Gastrocnemius medialis (tissue), 4 donors: ENCODE measurements around the gene IP6K3. TPM values are rescaled to one million over a fixed set of nuclear protein-coding genes. Genes with fewer than 3 reads are reported as not detected.

Experiments used
- ATAC-seq, 2 donors: fragments of 150-250 bp; one replicate each; pipeline ENCODE4 v1.9.1; 2016
- DNase-seq, 2 donors: peaks; one replicate each; pipeline ENCODE4 v3.0.0-alpha.2; 2019
- H3K27ac ChIP-seq, 4 donors: fragments of 200-600 bp; sonication (generic); 1 replicate in 1 of 4; 2 replicates in 3 of 4; pipeline ENCODE4 v1.5.1; 2016 to 2018; ENCODE audit warnings: mild to moderate bottlenecking in 2 of 4, moderate library complexity in 1 of 4
- H3K27me3 ChIP-seq, 3 donors: fragments of 200-600 bp; sonication (generic) in 2 of 3; 1 replicate in 1 of 3; 2 replicates in 2 of 3; pipeline versions ENCODE4 v1.5.1 to v1.6.0; 2016 to 2019; ENCODE audit warnings: mild to moderate bottlenecking in 1 of 3, moderate library complexity in 1 of 3
- H3K36me3 ChIP-seq, 2 donors: fragments of 200-600 bp; sonication (generic) in 1 of 2; one replicate each; pipeline ENCODE4 v1.5.1; 2017 to 2018
- H3K4me1 ChIP-seq, 2 donors: fragments of 200-600 bp; sonication (generic) in 1 of 2; one replicate each; pipeline ENCODE4 v1.5.1; 2016 to 2017; ENCODE audit warnings: mild to moderate bottlenecking in 2 of 2
- H3K4me3 ChIP-seq, 4 donors: fragments of 200-600 bp; sonication (generic) in 3 of 4; 1 replicate in 1 of 4; 2 replicates in 3 of 4; pipeline ENCODE4 v1.5.1; 2016 to 2019; ENCODE audit warnings: mild to moderate bottlenecking in 2 of 4
- H3K9me3 ChIP-seq, 3 donors: fragments of 200-600 bp; sonication (generic) in 2 of 3; 1 replicate in 1 of 3; 2 replicates in 2 of 3; pipeline ENCODE4 v1.5.1; 2016 to 2019
- CTCF ChIP-seq, 5 experiments: fragments of 450-650 bp in 3 of 5; fragments of 200-600 bp in 2 of 5; sonication (generic) in 2 of 5; IDR thresholded peaks in 4 of 5; conservative IDR thresholded peaks in 1 of 5; 1 replicate in 4 of 5; 2 replicates in 1 of 5; pipeline ENCODE4 v1.5.1; 2016 to 2019; ENCODE audit warnings: antibody characterized with exemption in 5 of 5, mild to moderate bottlenecking in 3 of 5, moderate library complexity in 3 of 5
- POLR2A ChIP-seq, 2 donors: fragments of 450-650 bp; IDR thresholded peaks; one replicate each; pipeline ENCODE4 v1.6.1; 2017; ENCODE audit warnings: antibody characterized with exemption in 2 of 2, mild to moderate bottlenecking in 2 of 2, moderate library complexity in 2 of 2
- in situ Hi-C, 4 donors: fragments of 200-750 bp; cut with MboI; loops; one replicate each; pipeline versions ENCODE4 v1.15.0 to v1.8.0; 2017; ENCODE audit warnings: low sequenced_read_pairs in 4 of 4
- intact Hi-C: fragments of 100-400 bp; cut with DNase I; formaldehyde crosslinking; loops from one replicate; pipeline ENCODE4 v1.15.1; 2023; ENCODE audit warnings: low total_unique reads
- total RNA-seq, 4 donors: library from RNA; depleted of rRNA; stranded (reverse); fragments of >200 nt; gene quantifications; one replicate each; pipeline versions ENCODE4 v1.1.0 to v1.2.3, GENCODE V29; 2016

Gene IP6K3
- total RNA-seq, 4 donors from 2014 or later, result 287 to 570 (median 348) TPM

DNA sequence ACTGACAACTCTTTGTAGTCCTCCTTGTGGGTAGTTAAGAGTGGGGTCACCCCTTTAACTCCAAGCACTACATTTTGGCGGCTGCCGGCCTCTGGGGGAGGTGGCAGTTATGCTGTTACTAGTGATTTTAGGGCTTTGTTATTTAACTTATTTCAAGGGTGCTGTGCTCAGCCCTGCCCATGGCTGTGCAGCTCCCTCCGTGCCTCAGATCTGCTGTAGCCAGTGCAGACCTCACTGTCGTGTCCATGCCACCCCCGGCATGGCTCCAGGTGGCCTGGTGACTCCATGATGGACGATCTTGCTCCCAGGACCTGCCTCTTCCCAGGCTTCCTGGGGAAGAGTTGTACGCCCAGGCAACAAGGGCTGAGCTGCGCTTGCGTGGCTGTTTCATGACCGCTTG lies 50.6 kb downstream of the IP6K3 start:
- in situ Hi-C loops (no loop called here), intact Hi-C loops (no loop called here)
- H3K4me1 ChIP-seq, result peaks cover 64 to 78% of the 10 kb centered on the region in 2 donors
- H3K27ac ChIP-seq, result peak overlapping the region in 3 of 4 donors; percentile 25 to 82 (median 50)
- H3K9me3 ChIP-seq, result no peaks in the 10 kb centered on the region
- H3K36me3 ChIP-seq, result peaks cover 0 to 13% of the 10 kb centered on the region in 2 donors
- ATAC-seq (no peak), DNase-seq (no peak)
- H3K27me3 ChIP-seq, result no peaks in the 10 kb centered on the region
- TF ChIP-seq POLR2A (IDR thresholded peaks at IDR 0.05), result no peak
- TF ChIP-seq CTCF (IDR thresholded peaks at IDR 0.05 in 4 of 5, conservative IDR thresholded peaks at IDR 0.05 in 1 of 5), result no peak
- no peak overlapping the region for H3K4me3 ChIP-seq

DNA sequence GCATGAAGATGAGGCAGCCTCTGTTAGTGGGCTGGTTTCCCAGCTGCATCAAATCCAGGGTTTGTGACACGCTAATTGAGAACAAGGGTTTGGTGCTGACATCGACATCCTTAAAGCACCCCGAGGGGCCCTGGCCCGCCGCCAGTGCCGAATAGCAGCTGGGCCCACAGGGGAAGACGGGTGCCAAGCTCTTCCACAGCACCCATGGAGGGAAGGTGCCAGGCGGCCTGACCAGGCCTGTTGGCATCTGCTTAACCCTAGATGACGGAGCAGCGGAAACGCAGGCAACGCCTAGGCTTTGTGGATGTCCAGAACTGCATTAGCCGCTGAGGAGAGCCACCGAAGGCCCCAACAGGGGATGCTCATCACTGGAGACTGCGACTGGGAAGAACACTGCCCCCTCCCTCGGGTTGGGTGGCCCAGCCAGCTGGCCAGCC lies 51.2 kb downstream of the IP6K3 start:
- in situ Hi-C loops (no loop called here), intact Hi-C loops (no loop called here)
- Histone ChIP-seq H3K27me3 (no peaks in the 10 kb centered on the region), H3K4me3 (no peak overlapping the region), H3K9me3 (no peaks in the 10 kb centered on the region), H3K4me1 (peaks cover 64 to 78% of the 10 kb centered on the region in 2 donors), H3K36me3 (peaks cover 0 to 9% of the 10 kb centered on the region in 2 donors), H3K27ac (peak overlapping the region; percentile 25 to 82 (median 62))
- ATAC-seq (no peak), DNase-seq (no peak)
- TF ChIP-seq CTCF (IDR thresholded peaks at IDR 0.05 in 4 of 5, conservative IDR thresholded peaks at IDR 0.05 in 1 of 5) (no peak), POLR2A (IDR thresholded peaks at IDR 0.05) (no peak)

GRCh38 chr6:33694977-33695376 lies 51.7 kb downstream of the IP6K3 start:
- no peak for ATAC-seq
- peaks cover 61 to 74% of the 10 kb centered on the region in 2 donors for H3K4me1 ChIP-seq
- H3K27me3 ChIP-seq, result no peaks in the 10 kb centered on the region
- H3K9me3 ChIP-seq, result no peaks in the 10 kb centered on the region
- peaks cover 0 to 9% of the 10 kb centered on the region in 2 donors for H3K36me3 ChIP-seq
- TF ChIP-seq POLR2A (IDR thresholded peaks at IDR 0.05), result no peak
- TF ChIP-seq CTCF (IDR thresholded peaks at IDR 0.05 in 4 of 5, conservative IDR thresholded peaks at IDR 0.05 in 1 of 5), result no peak
- no peak for DNase-seq
- in situ Hi-C loops (no loop called here), intact Hi-C loops (no loop called here)
- H3K4me3 ChIP-seq, result no peak overlapping the region
- H3K27ac ChIP-seq, result peak overlapping the region; percentile 46 to 82 (median 66)

- H3K27me3 ChIP-seq, result no peaks in the 10 kb centered on the region
- H3K27ac ChIP-seq, result peak overlapping the region; percentile 46 to 82 (median 66)
- peaks cover 0 to 9% of the 10 kb centered on the region in 2 donors for H3K36me3 ChIP-seq
- H3K4me1 ChIP-seq, result peaks cover 57 to 69% of the 10 kb centered on the region in 2 donors
- intact Hi-C loops (no loop called here), in situ Hi-C loops (no loop called here)
- H3K4me3 ChIP-seq, result no peak overlapping the region
- no peaks in the 10 kb centered on the region for H3K9me3 ChIP-seq
- no peak for DNase-seq
- TF ChIP-seq CTCF (IDR thresholded peaks at IDR 0.05 in 4 of 5, conservative IDR thresholded peaks at IDR 0.05 in 1 of 5) (no peak), POLR2A (IDR thresholded peaks at IDR 0.05) (no peak)
- ATAC-seq, result no peak
These were observed 52.2 kb downstream of the IP6K3 start for GRCh38 chr6:33694401-33694931.
